Measurements from ENCODE around the gene MEGF11.

DNA sequence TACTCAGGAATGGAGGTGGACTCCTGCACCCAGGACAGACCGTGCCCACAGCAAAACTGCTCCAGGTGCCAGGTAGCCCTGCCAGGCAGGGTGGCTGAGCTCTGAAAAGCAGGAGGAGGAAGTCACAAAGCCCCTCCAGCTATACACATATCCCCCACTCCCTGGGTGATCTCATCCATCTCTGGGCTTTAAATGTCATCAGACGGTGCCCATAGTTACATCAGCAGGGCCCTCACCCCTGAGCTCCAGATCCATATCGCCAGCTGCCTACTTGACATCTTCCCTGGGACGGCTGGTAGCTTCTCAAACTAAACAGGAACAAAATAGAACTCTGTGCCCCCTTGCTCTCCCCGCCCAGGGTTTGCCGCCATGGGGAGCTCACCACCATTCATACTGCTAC, 87.7 kb downstream of the MEGF11 start:
- TF ChIP-seq POLR2A (IDR thresholded peaks at IDR 0.05; ENCODE audit: low read depth) (no peak), EP300 (IDR thresholded peaks at IDR 0.05) (no peak), POLR2AphosphoS5 (IDR thresholded peaks at IDR 0.05) (no peak)
- TF ChIP-seq, protein P1, sequence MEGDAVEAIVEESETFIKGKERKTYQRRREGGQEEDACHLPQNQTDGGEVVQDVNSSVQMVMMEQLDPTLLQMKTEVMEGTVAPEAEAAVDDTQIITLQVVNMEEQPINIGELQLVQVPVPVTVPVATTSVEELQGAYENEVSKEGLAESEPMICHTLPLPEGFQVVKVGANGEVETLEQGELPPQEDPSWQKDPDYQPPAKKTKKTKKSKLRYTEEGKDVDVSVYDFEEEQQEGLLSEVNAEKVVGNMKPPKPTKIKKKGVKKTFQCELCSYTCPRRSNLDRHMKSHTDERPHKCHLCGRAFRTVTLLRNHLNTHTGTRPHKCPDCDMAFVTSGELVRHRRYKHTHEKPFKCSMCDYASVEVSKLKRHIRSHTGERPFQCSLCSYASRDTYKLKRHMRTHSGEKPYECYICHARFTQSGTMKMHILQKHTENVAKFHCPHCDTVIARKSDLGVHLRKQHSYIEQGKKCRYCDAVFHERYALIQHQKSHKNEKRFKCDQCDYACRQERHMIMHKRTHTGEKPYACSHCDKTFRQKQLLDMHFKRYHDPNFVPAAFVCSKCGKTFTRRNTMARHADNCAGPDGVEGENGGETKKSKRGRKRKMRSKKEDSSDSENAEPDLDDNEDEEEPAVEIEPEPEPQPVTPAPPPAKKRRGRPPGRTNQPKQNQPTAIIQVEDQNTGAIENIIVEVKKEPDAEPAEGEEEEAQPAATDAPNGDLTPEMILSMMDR (IDR thresholded peaks at IDR 0.05), result no peak
